Thyroid gland (tissue), 4 donors: Measurements from ENCODE around the gene CFL2. TPM values are rescaled to one million over a fixed set of nuclear protein-coding genes. Genes with fewer than 3 reads are reported as not detected.

Experiments used
- DNase-seq, 2 donors: peaks; one replicate each; pipeline ENCODE4 v3.0.0-alpha.2; 2019
- H3K27ac ChIP-seq, 3 donors: fragments of 200-600 bp; sonication (generic); 1 replicate in 2 of 3; 2 replicates in 1 of 3; pipeline ENCODE4 v1.5.1; 2016 to 2019; ENCODE audit warnings: mild to moderate bottlenecking in 1 of 3, moderate library complexity in 1 of 3
- H3K27me3 ChIP-seq: fragments of 200-600 bp; sonication (generic); one replicate; pipeline ENCODE4 v1.5.1; 2019
- H3K36me3 ChIP-seq, 2 donors: fragments of 200-600 bp; sonication (generic); one replicate each; pipeline ENCODE4 v1.5.1; 2016 to 2019
- H3K4me1 ChIP-seq, 2 donors: fragments of 200-600 bp; sonication (generic); one replicate each; pipeline ENCODE4 v1.5.1; 2017 to 2019
- H3K4me3 ChIP-seq, 3 donors: fragments of 200-600 bp; sonication (generic); replicated peaks in 1 of 3; 1 replicate in 2 of 3; 2 replicates in 1 of 3; pipeline ENCODE4 v1.5.1; 2016; ENCODE audit warnings: mild to moderate bottlenecking in 1 of 3
- H3K9me3 ChIP-seq: fragments of 200-600 bp; sonication (generic); one replicate; pipeline ENCODE4 v1.5.1; 2017
- POLR2A ChIP-seq, 2 donors: fragments of 450-650 bp; IDR thresholded peaks; one replicate each; pipeline ENCODE4 v1.6.1; 2017; ENCODE audit warnings: antibody characterized with exemption in 2 of 2, mild to moderate bottlenecking in 2 of 2, moderate library complexity in 1 of 2
- WGBS, 2 donors: methylation state at CpG; one replicate each; pipeline ENCODE4 v1.1.5; 2017; 5-methylcytosine and 5-hydroxymethylcytosine counted together
- intact Hi-C: fragments of 100-400 bp; cut with DNase I; formaldehyde crosslinking; loops from one replicate; pipeline ENCODE4 v1.15.1; 2023
- total RNA-seq, 4 donors: library from RNA; depleted of rRNA; stranded (reverse); fragments of >200 nt; gene quantifications; one replicate each; pipeline ENCODE4 v1.2.3, GENCODE V29; 2016
- TF ChIP-seq, protein P1 (sequence below), 6 experiments: fragments of 200-600 bp in 3 of 6; fragments of 450-650 bp in 3 of 6; sonication (generic) in 3 of 6; IDR thresholded peaks; one replicate each; pipeline ENCODE4 v1.5.1; 2016 to 2019; ENCODE audit warnings: antibody characterized with exemption in 6 of 6, mild to moderate bottlenecking in 2 of 6, inconsistent platforms in 1 of 6, moderate library complexity in 1 of 6

The CFL2 gene
- total RNA-seq, result 10 to 100 TPM; 33.0 to 75.7 (median 41.4) TPM

DNA sequence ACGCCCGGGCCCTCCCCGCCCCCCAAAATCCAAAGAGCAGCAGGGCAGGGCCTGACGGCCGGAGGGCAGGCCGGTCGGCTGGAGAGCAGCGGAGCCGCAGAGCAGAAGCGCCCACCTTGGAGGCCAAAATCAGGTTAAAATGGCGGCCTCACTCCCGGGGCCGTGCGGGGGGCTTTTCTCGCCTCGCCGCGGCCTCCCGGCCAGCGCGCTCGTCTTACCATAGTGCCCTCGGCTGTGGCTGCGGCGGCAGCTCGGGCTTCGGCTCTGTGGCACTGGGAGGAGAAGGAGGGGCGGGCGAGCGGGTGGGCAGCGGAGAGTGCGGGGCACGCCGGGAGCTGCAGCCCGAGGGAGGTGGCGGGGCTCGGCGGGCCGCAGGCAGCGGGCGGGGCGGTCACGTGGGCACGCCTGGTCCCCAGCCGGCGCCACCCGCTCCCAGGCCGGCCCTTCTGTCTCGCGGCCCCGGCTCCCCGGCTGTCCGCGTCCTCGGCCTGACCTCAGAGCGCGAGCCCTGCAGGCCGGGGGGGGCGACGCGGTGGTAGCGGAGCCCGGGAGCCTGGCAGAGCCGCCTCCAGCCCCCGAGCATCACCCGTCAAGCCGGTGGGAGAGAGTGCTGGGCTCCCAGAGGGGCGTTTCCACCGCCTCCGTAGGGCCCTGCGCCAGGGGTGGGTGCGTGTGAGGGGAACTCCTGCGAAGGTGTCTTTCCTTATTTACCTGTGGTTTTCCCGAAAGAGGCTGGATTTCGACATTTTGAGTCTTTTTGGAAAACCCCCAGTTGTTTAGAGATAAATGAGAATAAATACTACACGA, at the start of gene CFL2:
Gene CFL2 (minus strand): TSS at position 274 of the 807 bp plus-strand sequence. CDS start 53 bp downstream, at position 221.
- H3K4me1 ChIP-seq, result peaks cover 4 to 15% of the 10 kb centered on the region in 2 donors
- intact Hi-C loops, result no loop called here
- TF ChIP-seq, protein P1, sequence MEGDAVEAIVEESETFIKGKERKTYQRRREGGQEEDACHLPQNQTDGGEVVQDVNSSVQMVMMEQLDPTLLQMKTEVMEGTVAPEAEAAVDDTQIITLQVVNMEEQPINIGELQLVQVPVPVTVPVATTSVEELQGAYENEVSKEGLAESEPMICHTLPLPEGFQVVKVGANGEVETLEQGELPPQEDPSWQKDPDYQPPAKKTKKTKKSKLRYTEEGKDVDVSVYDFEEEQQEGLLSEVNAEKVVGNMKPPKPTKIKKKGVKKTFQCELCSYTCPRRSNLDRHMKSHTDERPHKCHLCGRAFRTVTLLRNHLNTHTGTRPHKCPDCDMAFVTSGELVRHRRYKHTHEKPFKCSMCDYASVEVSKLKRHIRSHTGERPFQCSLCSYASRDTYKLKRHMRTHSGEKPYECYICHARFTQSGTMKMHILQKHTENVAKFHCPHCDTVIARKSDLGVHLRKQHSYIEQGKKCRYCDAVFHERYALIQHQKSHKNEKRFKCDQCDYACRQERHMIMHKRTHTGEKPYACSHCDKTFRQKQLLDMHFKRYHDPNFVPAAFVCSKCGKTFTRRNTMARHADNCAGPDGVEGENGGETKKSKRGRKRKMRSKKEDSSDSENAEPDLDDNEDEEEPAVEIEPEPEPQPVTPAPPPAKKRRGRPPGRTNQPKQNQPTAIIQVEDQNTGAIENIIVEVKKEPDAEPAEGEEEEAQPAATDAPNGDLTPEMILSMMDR (IDR thresholded peaks at IDR 0.05), result no peak
- peak; percentile 32 to 85 for TF ChIP-seq POLR2A (IDR thresholded peaks at IDR 0.05)

DNA sequence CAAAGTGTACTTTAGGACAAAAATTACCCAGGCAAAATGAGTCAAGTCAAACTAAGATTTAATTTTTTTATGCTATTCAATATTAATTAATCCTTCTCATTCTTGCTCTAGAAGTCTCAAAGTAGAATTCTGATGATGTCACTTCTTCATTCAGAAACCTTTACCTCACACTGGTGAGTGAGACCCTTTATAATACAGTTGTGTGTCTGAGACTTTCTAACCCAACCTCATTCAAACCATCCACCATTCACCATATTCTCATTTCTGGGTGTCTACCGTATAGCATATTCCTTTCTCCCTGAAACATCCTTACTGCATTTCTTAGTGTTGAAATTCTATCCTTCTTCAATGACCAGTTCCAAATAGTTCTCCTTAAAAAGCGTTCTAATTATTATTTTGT, 40.8 kb upstream of the CFL2 start:
- no peak for TF ChIP-seq POLR2A (IDR thresholded peaks at IDR 0.05)
- TF ChIP-seq, protein P1 (IDR thresholded peaks at IDR 0.05), result no peak
- no peaks in the 10 kb centered on the region for H3K9me3 ChIP-seq
- H3K4me1 ChIP-seq, result no peaks in the 10 kb centered on the region
- WGBS, 2 donors, result 95 to 96% methylated on average over 2 of the region's 2 CpGs
- no peak for DNase-seq
- intact Hi-C loops, result no loop called here
- no peak overlapping the region for H3K27ac ChIP-seq
- H3K4me3 ChIP-seq, result no peak overlapping the region
- H3K36me3 ChIP-seq, result peaks cover 0 to 3% of the 10 kb centered on the region in 2 donors
- no peaks in the 10 kb centered on the region for H3K27me3 ChIP-seq

More for the DNA sequence above, at the start of gene CFL2:
- 0 to 1% methylated on average over 34 to 35 of the region's 76 CpGs for WGBS, 2 donors
- H3K27ac ChIP-seq, result peak within 1 kb of the TSS; percentile 96 to 99 (median 99)
- H3K27me3 ChIP-seq, result no peaks in the 10 kb centered on the region
- no peaks in the 10 kb centered on the region for H3K36me3 ChIP-seq
- peak within 1 kb of the TSS; percentile 29 to 87 (median 76) for H3K4me3 ChIP-seq
- no peaks in the 10 kb centered on the region for H3K9me3 ChIP-seq
- peak; percentile 87 for DNase-seq

DNA sequence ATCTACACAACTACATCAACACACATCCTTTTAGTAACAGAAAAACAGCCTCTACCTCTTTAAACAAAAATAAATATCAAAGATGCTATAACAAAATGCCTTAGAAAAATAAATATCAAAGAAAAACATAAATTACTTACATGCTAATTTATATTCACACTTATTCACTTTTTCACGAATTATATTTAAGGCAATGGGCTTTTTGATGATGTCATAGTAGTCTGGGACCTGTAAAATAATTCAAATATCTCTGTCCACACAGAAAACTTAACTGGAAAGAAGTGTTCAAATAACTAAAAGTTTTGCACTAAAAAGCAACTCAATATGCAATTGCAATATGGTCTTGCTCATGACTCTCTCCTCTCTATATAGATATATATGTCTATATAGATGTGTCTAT, 40.3 kb upstream of the CFL2 start:
- intact Hi-C loops, result no loop called here
- TF ChIP-seq, protein P1 (IDR thresholded peaks at IDR 0.05), result no peak
- no peak for TF ChIP-seq POLR2A (IDR thresholded peaks at IDR 0.05)
- WGBS, 2 donors, result 92 to 97% methylated on average over 1 of the region's 1 CpG

DNA sequence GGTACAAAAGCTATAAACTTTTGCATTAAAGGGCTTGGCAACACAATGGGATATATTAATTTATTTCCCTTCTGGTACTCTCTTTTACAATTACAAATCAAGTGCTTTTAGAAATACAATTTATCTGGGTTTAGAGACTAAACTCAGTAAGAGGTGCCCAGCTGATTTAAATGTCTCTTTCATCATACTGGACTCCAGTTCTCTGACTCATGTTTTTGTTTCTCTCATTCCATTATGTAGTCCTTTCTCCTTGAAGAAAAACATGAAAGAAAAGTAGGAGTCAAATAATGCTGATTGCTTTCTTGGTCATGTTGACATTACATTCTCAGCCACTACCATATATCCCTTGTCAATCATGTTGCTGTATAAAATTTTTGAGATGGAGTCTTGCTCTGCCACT, 36.3 kb upstream of the CFL2 start:
- no peak for TF ChIP-seq POLR2A (IDR thresholded peaks at IDR 0.05)
- TF ChIP-seq, protein P1 (IDR thresholded peaks at IDR 0.05), result no peak
- Histone ChIP-seq H3K4me1 (peaks cover 4 to 10% of the 10 kb centered on the region in 2 donors), H3K4me3 (no peak overlapping the region), H3K36me3 (no peaks in the 10 kb centered on the region), H3K27me3 (no peaks in the 10 kb centered on the region), H3K9me3 (no peaks in the 10 kb centered on the region), H3K27ac (no peak overlapping the region)
- intact Hi-C loops, result no loop called here
- DNase-seq, result no peak

More for the DNA sequence above, 40.3 kb upstream of the CFL2 start:
- H3K4me1 ChIP-seq, result no peaks in the 10 kb centered on the region
- H3K4me3 ChIP-seq, result no peak overlapping the region
- DNase-seq, result no peak
- H3K27me3 ChIP-seq, result no peaks in the 10 kb centered on the region
- no peak overlapping the region for H3K27ac ChIP-seq
- H3K9me3 ChIP-seq, result no peaks in the 10 kb centered on the region
- H3K36me3 ChIP-seq, result peaks cover 0 to 3% of the 10 kb centered on the region in 2 donors

DNA sequence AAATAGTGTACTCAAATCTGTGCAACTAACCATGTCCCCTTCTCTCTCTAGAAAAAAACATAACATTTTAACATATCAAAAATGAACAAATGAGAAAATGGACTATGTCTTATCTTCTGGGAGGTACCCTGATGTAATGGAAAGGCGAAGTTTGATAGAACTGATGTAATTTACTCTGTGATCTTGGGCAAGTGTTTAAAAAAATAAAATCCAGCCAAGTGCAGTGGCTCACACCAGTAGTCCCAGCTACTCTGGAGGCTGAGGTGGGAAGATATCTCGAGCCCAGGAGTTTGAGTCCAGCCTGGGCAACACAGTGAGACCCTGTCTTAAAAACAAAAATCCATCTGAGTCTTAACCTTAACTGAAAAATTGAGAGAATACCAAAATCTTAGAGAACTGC, 35.8 kb upstream of the CFL2 start:
- TF ChIP-seq, protein P1 (IDR thresholded peaks at IDR 0.05), result no peak
- no peak for TF ChIP-seq POLR2A (IDR thresholded peaks at IDR 0.05)
- no peak overlapping the region for H3K27ac ChIP-seq
- peaks cover 4 to 10% of the 10 kb centered on the region in 2 donors for H3K4me1 ChIP-seq
- 75 to 90% methylated on average over 2 of the region's 2 CpGs for WGBS, 2 donors
- no peaks in the 10 kb centered on the region for H3K27me3 ChIP-seq
- no peaks in the 10 kb centered on the region for H3K9me3 ChIP-seq
- H3K4me3 ChIP-seq, result no peak overlapping the region
- intact Hi-C loops, result no loop called here
- DNase-seq, result no peak
- H3K36me3 ChIP-seq, result no peaks in the 10 kb centered on the region
